HEK293 (cell line): ENCODE results near the gene FDX1.
"Not testable (repeated sequence)": the region's sequence is repeated elsewhere in the genome, so short reads cannot be mapped to it uniquely, and the experiment has no call there.

ENCODE experiments used
- CTCF ChIA-PET: fragments of 350-600 bp; formaldehyde crosslinking; extraction: SDS; loops from one replicate; lab custom pipeline; 2021; ENCODE audit warnings: antibody characterized with exemption; lab: Yijun Ruan, JAX
- POLR2A ChIA-PET: fragments of 300-600 bp; formaldehyde crosslinking; extraction: SDS; loops from one replicate; lab custom pipeline; 2020; ENCODE audit warnings: antibody characterized with exemption, inconsistent platforms; lab: Yijun Ruan, JAX
- H3K27ac ChIP-seq: fragments of 200-500 bp; sonication (Bioruptor generic); 2 replicates; pipeline ENCODE4 v1.5.1; 2014; ENCODE audit warnings: low read depth, low read length, control low read depth, inconsistent platforms; ENCODE audit errors: extremely low read depth
- H3K36me3 ChIP-seq, 2 experiments: fragments of 200-500 bp in 1 of 2; sonication (Bioruptor generic) in 1 of 2; 1 replicate in 1 of 2; 2 replicates in 1 of 2; pipeline ENCODE4 v1.5.1; 2014 to 2017; ENCODE audit warnings: inconsistent platforms in 2 of 2, low read length in 2 of 2; ENCODE audit not compliant: control insufficient read depth in 2 of 2, insufficient read depth in 1 of 2
- H3K4me1 ChIP-seq: fragments of 200-500 bp; sonication (Bioruptor generic); 2 replicates; pipeline ENCODE4 v1.5.1; 2014; ENCODE audit warnings: mild to moderate bottlenecking, low read length, inconsistent platforms; ENCODE audit not compliant: control insufficient read depth, insufficient read depth
- H3K4me3 ChIP-seq: 2 replicates; pipeline ENCODE4 v1.5.1; 2011; ENCODE audit warnings: low read depth, mild to moderate bottlenecking, control low read depth, low read length, moderate library complexity
- H3K9me3 ChIP-seq: fragments of 200-500 bp; sonication (Bioruptor generic); 2 replicates; pipeline ENCODE4 v1.5.1; 2014; ENCODE audit warnings: low read depth, low read length, inconsistent platforms; ENCODE audit not compliant: control insufficient read depth, insufficient read depth
- AEBP2 ChIP-seq: fragments of 450-650 bp; formaldehyde crosslinking; IDR thresholded peaks from 2 replicates; pipeline ENCODE4 v1.5.1; 2016; ENCODE audit warnings: missing biosample characterization, missing genetic modification characterization, borderline replicate concordance
- HOXA7 ChIP-seq: sonication (generic); formaldehyde crosslinking; IDR thresholded peaks from 2 replicates; pipeline ENCODE4 v1.8.1; 2022; ENCODE audit warnings: missing genetic modification reagents, borderline replicate concordance
- HOXD13 ChIP-seq: sonication (generic); formaldehyde crosslinking; IDR thresholded peaks from 2 replicates; pipeline ENCODE4 v1.8.0; 2022; ENCODE audit warnings: missing genetic modification reagents, borderline replicate concordance
- PATZ1 ChIP-seq: fragments of 450-650 bp; formaldehyde crosslinking; IDR thresholded peaks from 2 replicates; pipeline ENCODE4 v1.5.1; 2016; ENCODE audit warnings: missing biosample characterization, missing genetic modification characterization
- PRDM10 ChIP-seq: fragments of 450-650 bp; formaldehyde crosslinking; IDR thresholded peaks from 2 replicates; pipeline ENCODE4 v1.5.1; 2016; ENCODE audit warnings: missing biosample characterization, missing genetic modification characterization
- SETDB1 ChIP-seq: IDR thresholded peaks from one replicate; pipeline ENCODE4 v1.6.1; 2017; ENCODE audit warnings: mild to moderate bottlenecking, low read length, moderate library complexity, mixed read lengths; ENCODE audit not compliant: insufficient read length
- TRIM28 ChIP-seq: IDR thresholded peaks from 2 replicates; pipeline ENCODE4 v1.6.1; 2011; ENCODE audit warnings: low read length, control low read depth, borderline replicate concordance
- ZNF132 ChIP-seq: fragments of 450-650 bp; formaldehyde crosslinking; IDR thresholded peaks from 2 replicates; pipeline ENCODE4 v1.5.1; 2017; ENCODE audit warnings: missing biosample characterization, missing genetic modification characterization, borderline replicate concordance
- ZNF280D ChIP-seq: fragments of 450-650 bp; formaldehyde crosslinking; IDR thresholded peaks from 2 replicates; pipeline ENCODE4 v1.5.1; 2016; ENCODE audit warnings: missing biosample characterization, missing genetic modification characterization
- ZNF449 ChIP-seq: fragments of 450-650 bp; formaldehyde crosslinking; IDR thresholded peaks from 2 replicates; pipeline ENCODE4 v1.5.1; 2017; ENCODE audit warnings: missing biosample characterization, mild to moderate bottlenecking, missing genetic modification characterization, moderate library complexity
- ZNF529 ChIP-seq: fragments of 450-650 bp; formaldehyde crosslinking; IDR thresholded peaks from 2 replicates; pipeline ENCODE4 v1.5.1; 2017; ENCODE audit warnings: missing genetic modification characterization, missing biosample characterization; ENCODE audit not compliant: insufficient replicate concordance
- ZNF626 ChIP-seq: fragments of 450-650 bp; sonication (Bioruptor Pico); formaldehyde crosslinking; IDR thresholded peaks from 2 replicates; pipeline ENCODE4 v1.5.1; 2018; ENCODE audit warnings: missing biosample characterization, missing genetic modification characterization, inconsistent platforms
- ZNF629 ChIP-seq: fragments of 450-650 bp; formaldehyde crosslinking; IDR thresholded peaks from 2 replicates; pipeline ENCODE4 v1.5.1; 2017; ENCODE audit warnings: missing biosample characterization, missing genetic modification characterization
- ZNF677 ChIP-seq: fragments of 450-650 bp; IDR thresholded peaks from 2 replicates; pipeline ENCODE4 v1.5.0; 2018; ENCODE audit warnings: missing biosample characterization, mild to moderate bottlenecking, missing genetic modification characterization, moderate library complexity
- TF ChIP-seq, protein P1 (sequence below): fragments of 450-650 bp; formaldehyde crosslinking; IDR thresholded peaks from 2 replicates; pipeline ENCODE4 v1.5.1; 2016; ENCODE audit warnings: missing biosample characterization, missing genetic modification characterization

The FDX1 gene

GRCh38 chr11:110415081-110415480 lies 14.7 kb upstream of the FDX1 start (continued):
- TF ChIP-seq PATZ1 (no peak), ZNF677 (tag by site-specific recombination) (no peak), ZNF449 (tag by site-specific recombination) (no peak), ZNF629 (no peak), AEBP2 (tag by site-specific recombination) (no peak)
- TF ChIP-seq, protein P1, sequence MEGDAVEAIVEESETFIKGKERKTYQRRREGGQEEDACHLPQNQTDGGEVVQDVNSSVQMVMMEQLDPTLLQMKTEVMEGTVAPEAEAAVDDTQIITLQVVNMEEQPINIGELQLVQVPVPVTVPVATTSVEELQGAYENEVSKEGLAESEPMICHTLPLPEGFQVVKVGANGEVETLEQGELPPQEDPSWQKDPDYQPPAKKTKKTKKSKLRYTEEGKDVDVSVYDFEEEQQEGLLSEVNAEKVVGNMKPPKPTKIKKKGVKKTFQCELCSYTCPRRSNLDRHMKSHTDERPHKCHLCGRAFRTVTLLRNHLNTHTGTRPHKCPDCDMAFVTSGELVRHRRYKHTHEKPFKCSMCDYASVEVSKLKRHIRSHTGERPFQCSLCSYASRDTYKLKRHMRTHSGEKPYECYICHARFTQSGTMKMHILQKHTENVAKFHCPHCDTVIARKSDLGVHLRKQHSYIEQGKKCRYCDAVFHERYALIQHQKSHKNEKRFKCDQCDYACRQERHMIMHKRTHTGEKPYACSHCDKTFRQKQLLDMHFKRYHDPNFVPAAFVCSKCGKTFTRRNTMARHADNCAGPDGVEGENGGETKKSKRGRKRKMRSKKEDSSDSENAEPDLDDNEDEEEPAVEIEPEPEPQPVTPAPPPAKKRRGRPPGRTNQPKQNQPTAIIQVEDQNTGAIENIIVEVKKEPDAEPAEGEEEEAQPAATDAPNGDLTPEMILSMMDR (tag by site-specific recombination): no peak

DNA sequence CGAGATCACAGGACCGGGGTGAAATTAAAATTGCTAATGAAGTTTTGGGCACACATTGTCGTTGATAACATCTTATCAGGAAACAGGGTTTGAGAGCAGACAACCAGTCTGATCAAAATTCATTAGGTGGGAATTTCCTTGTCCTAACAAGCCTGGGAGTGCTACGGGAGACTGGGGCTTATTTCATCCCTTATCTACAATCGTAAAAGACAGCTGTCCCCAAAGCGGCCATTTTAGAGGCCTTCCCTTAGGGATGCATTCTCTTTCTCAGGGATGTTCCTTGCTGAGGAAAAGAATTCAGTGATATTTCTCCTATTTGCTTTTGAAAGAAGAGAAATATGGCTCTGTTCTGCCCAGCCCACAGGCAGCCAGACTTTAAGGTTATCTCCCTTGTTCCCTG lies 8.1 kb upstream of the FDX1 start:
- H3K9me3 ChIP-seq, H3K4me3 ChIP-seq, CTCF ChIA-PET, H3K4me1 ChIP-seq, H3K27ac ChIP-seq, H3K36me3 ChIP-seq, POLR2A ChIA-PET: not testable (repeated sequence)
- TF ChIP-seq ZNF529 (tag by site-specific recombination): peak; percentile 31
- peak; percentile 94 for TF ChIP-seq SETDB1
- TF ChIP-seq TRIM28: peak; percentile 53; the same call in 1 of the 2 replicates
- TF ChIP-seq ZNF626 (tag by site-specific recombination): 0 out of 2 replicates have a peak, but pooled peaks have one; percentile 65

DNA sequence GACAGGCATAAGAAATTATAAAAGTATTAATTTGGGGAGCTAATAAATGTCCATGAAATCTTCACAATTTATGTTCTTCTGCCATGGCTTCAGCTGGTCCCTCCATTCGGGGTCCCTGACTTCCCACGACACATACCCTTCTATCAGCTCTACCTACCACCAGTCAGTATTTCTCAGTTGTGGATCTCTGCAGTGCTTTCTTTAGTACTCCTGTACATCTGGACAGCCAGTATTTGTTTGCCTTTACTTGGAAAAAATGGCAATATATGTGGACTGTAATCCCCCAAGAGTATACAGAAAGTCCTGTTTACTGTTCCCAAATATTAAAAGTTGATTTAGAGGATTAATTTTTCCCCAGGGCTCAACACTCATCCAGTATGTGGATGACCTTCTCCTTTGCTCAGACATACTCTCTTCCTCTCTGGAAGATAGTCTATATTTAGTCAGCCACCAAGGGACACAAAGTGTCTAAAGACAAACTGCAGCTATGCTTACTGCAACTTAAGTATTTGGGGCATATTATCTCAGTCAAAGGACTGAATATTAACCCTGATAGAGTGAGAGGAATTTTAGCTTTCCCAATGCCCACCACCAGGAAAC lies 7.3 kb upstream of the FDX1 start:
- ChIA-PET CTCF (interaction anchor here (1.2 kb wide), 1 partner anchor 13 kb away, joined by 3 read pairs; no protein-coding TSS in a partner anchor), POLR2A (no interaction called here)
- Histone ChIP-seq H3K9me3 (no peaks in the 10 kb centered on the region), H3K4me3 (no peak overlapping the region), H3K36me3 (no peaks in the 10 kb centered on the region), H3K4me1 (no peaks in the 10 kb centered on the region), H3K27ac (no peak overlapping the region)
- TF ChIP-seq PATZ1: no peak
- TF ChIP-seq ZNF280D: no peak
- no peak for TF ChIP-seq HOXD13 (CRISPR knock-in tag)
- no peak for TF ChIP-seq HOXA7 (CRISPR knock-in tag)
- no peak for TF ChIP-seq ZNF132
- TF ChIP-seq PRDM10 (tag by site-specific recombination): no peak
